ENCODE data around the gene PIEZO1. TPM values are rescaled to one million over a fixed set of nuclear protein-coding genes. Genes with fewer than 3 reads are reported as not detected.

Gene PIEZO1
- total and polyA plus RNA-seq, 10 of the 15 experiments (the other 5 are each of a cell fraction or from before 2014, with no cell fraction given), result 1.3 to 169 (median 33.4) TPM

DNA sequence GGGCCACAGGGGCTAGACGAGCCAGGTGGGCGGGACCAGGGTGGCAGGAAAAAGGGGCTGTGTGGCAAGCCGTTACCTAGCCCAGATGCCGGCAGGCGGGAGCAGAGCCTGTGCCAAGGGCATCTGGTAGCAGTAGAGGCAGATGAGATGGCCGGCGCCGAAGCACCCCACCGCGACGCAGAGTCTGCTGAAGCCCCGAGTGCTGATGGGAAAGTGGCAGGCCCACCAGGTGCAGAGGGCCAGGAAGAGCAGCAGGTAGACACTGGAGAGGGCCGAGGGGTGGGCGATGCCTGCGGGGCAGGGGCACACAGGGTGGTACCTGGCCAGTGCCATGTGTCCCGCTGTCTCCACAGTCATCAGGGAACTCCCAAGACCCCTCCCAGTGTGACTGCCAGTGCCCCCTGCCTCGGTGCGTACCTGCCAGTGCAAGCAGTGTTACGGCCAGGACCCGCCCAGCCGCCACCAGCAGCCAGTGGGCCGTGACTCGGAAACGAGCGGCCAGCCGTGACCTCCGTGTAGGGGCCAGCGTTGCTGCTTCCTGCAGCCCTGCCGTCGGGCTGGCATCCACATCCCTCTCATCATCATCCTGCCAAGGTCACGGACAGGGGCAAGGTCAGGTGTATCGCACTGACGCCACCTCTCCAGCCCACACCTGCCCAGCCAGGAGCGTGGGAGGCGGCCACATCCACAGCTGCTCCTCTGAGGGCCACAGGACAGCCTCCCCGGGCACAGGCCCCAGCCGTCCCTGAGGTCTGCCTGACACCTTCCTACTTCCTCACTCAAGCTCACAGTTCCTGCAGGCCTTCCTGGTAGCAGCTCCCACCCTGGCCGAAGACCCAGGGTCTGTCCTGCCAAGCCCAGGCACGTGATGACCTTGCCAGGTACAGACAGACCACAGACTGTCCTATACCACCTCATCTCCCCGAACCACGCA is 46.6 kb downstream of the PIEZO1 start (continued):
- TF ChIP-seq RFX5 (IDR thresholded peaks at IDR 0.05; ENCODE audit: low read depth, low read length) (no peak), TCF12 (IDR thresholded peaks at IDR 0.05; ENCODE audit: low read depth, low read length) (no peak), HCFC1 (IDR thresholded peaks at IDR 0.05; ENCODE audit: low read length) (no peak), ZNF24 (IDR thresholded peaks at IDR 0.05) (no peak), ZSCAN29 (IDR thresholded peaks at IDR 0.05) (no peak), TARDBP (IDR thresholded peaks at IDR 0.05; ENCODE audit: borderline replicate concordance) (no peak)

DNA sequence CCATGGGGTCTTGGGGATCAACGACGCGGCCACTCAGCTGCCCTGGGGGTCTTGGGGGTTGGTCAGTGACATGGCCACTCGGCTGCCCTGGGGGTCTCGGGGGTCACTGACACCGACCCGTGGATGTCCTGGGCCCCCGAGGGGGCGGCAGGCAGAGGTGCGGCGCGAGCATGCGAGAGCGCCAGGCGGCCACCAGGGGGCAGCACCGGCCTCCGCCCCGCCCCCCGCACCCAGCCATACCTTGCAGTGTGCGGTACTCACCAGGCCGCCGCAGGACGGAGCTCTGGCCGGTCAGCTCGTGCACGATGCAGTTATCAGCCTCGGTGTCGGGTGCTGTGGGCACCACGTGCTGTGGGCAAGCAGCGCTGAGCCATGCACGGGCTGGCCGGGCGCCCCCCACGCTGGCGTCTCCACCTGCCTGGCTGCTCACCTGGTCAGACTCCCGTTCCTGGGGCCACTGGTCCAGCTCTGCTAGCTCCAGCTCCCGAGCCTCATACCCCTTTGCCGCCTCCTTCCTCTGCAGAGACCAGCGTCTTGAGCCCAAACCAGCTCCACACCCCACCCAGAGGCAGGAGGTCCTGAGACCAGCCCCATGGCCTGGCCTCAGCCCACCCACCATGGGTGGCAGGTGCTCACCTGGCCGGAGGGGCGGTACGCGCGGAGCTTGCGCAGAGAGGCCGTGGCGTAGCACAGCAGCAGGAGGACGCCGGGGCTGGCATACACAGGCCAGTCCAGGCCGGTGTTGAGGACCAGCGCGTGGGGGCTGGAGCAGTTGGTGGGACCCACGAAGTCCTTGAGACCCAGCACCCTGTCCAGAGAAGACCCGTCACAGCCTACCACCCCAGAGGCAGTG is 47.5 kb downstream of the PIEZO1 start:
- ChIA-PET POLR2A (interaction anchor here (0.9 to 1.3 kb wide), 4 partner anchors 42 to 48 kb away, joined by 3 to 6 read pairs (median 4); partner anchors contain the start of gene PIEZO1), RAD21 (ENCODE audit: unreplicated experiment) (interaction anchor here (0.6 to 1.9 kb wide), 19 partner anchors 9 to 529 kb away, joined by 3 to 50 read pairs (median 5); partner anchors contain the start of genes APRT, CDH15, PIEZO1 and ZNF778), SMC1A (ENCODE audit: uncharacterized antibody, unreplicated experiment) (interaction anchor here (0.6 to 1.6 kb wide), 15 partner anchors 10 to 480 kb away, joined by 3 to 10 read pairs (median 5); partner anchors contain the start of genes PIEZO1 and ZNF778), CTCF (interaction anchor here (0.5 to 3.1 kb wide), 50 partner anchors 8 to 718 kb away, joined by 3 to 51 read pairs (median 5); partner anchors contain the start of genes APRT, CTU2, MVD and PIEZO1)
- no peaks in the 10 kb centered on the region for H4K20me1 ChIP-seq (ENCODE audit: control insufficient read depth, insufficient read depth)
- H3K79me2 ChIP-seq (ENCODE audit: control insufficient read depth, insufficient read depth, low read length), result no peaks in the 10 kb centered on the region
- no peak overlapping the region for H2AFZ ChIP-seq (ENCODE audit: control insufficient read depth, low read depth, low read length)
- no TSS peak for BruUV-seq (replicated peaks)
- H3K4me3 ChIP-seq, result no peak overlapping the region
- ATAC-seq, result peak; percentile 98
- intact Hi-C loops (cut with micrococcal nuclease; ENCODE audit: unreplicated experiment) (loop anchor here (1.0 to 2.0 kb wide), 3 partner anchors 47 to 430 kb away; partner anchors contain the start of genes PIEZO1 and TRAPPC2L), in situ Hi-C loops (cut with MboI) (no loop called here)
- no peaks in the 10 kb centered on the region for H3K9me3 ChIP-seq (replicated peaks; ENCODE audit: control insufficient read depth, insufficient read depth, low read length)
- 42% methylated on average over 46 of the region's 54 CpGs for WGBS (ENCODE audit: insufficient coverage, insufficient replicate concordance, low lambda C conversion rate, missing lambda C conversion rate)
- no peaks in the 10 kb centered on the region for H3K27me3 ChIP-seq (replicated peaks in 1 of 2; ENCODE audit: control insufficient read depth in 2 of 2, insufficient read depth in 2 of 2, low read length in 1 of 2)
- peaks cover 3% of the 10 kb centered on the region; the same call in 1 of the 2 replicates for H3K4me1 ChIP-seq (ENCODE audit: control insufficient read depth, insufficient read depth, low read length)
- peak; percentile 13 for DNase-seq (ENCODE audit: low read depth, low spot score)
- FAIRE-seq, result peak; percentile 84
- no peak overlapping the region for H3K27ac ChIP-seq (ENCODE audit: control insufficient read depth, insufficient read depth)
- H3K4me2 ChIP-seq (ENCODE audit: control insufficient read depth, insufficient read depth), result no peak overlapping the region
- peaks cover 4 to 46% of the 10 kb centered on the region in 2 experiments; a peak in 3 of 4 replicates for H3K36me3 ChIP-seq (ENCODE audit: control insufficient read depth in 2 of 2, insufficient read depth in 2 of 2, low read length in 1 of 2)
- no peak overlapping the region for H3K9ac ChIP-seq (ENCODE audit: control insufficient read depth, insufficient read depth, low read length)
- TF ChIP-seq MEF2B (IDR thresholded peaks at IDR 0.05; ENCODE audit: partially characterized antibody, poor library complexity, severe bottlenecking) (no peak), EZH2 (IDR thresholded peaks at IDR 0.05; ENCODE audit: borderline replicate concordance, control insufficient read depth, low read depth, low read length) (no peak), NRF1 (conservative IDR thresholded peaks at IDR 0.05; ENCODE audit: low read depth, low read length) (no peak), SMC3 (IDR thresholded peaks at IDR 0.05; ENCODE audit: borderline replicate concordance, low read length) (peak; percentile 82), STAT1 (conservative IDR thresholded peaks at IDR 0.05) (no peak), NR2C1 (IDR thresholded peaks at IDR 0.05) (no peak), IKZF1 (conservative IDR thresholded peaks at IDR 0.05) (peak; percentile 56; the same call in 1 of the 2 replicates), BRCA1 (IDR thresholded peaks at IDR 0.05; ENCODE audit: low read depth, low read length) (no peak), RB1 (IDR thresholded peaks at IDR 0.05; ENCODE audit: borderline replicate concordance) (peak; percentile 51; the same call in 1 of the 2 replicates), RUNX3 (IDR thresholded peaks at IDR 0.05; ENCODE audit: low read length) (peak; percentile 50), NFIC (IDR thresholded peaks at IDR 0.05; ENCODE audit: low read depth, low read length) (no peak), MYB (IDR thresholded peaks at IDR 0.05; ENCODE audit: borderline replicate concordance, low read depth, low read length) (no peak), RAD21 (IDR thresholded peaks at IDR 0.05; ENCODE audit: insufficient read depth, low read depth, low read length) (peak; percentile 62; the same call in 1 of the 2 replicates), TARDBP (IDR thresholded peaks at IDR 0.05; ENCODE audit: borderline replicate concordance) (no peak), ZNF274 (IDR thresholded peaks at IDR 0.05; ENCODE audit: insufficient read depth, insufficient read length) (no peak)
- TF ChIP-seq, protein P1, sequence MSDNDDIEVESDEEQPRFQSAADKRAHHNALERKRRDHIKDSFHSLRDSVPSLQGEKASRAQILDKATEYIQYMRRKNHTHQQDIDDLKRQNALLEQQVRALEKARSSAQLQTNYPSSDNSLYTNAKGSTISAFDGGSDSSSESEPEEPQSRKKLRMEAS (IDR thresholded peaks at IDR 0.05; ENCODE audit: low read depth, low read length), result peak; percentile 65; the same call in 1 of the 2 replicates

Measured in GM12878 (cell line).